Immature natural killer cell (primary cell): ENCODE data around the gene PRRT3. TPM values are rescaled to one million over a fixed set of nuclear protein-coding genes. Genes with fewer than 3 reads are reported as not detected.

Source experiments
- DNase-seq, 3 donors: peaks; one replicate each; pipeline ENCODE4 v3.0.0; 2022; ENCODE audit warnings: mixed read lengths in 1 of 3
- H3K27ac Mint-ChIP-seq, 6 donors: one replicate each; pipeline ENCODE4 v1.8.0; 2020; ENCODE audit warnings: mixed read lengths in 6 of 6, mild to moderate bottlenecking in 5 of 6, inconsistent platforms in 4 of 6, moderate library complexity in 3 of 6
- H3K27me3 Mint-ChIP-seq, 3 donors: one replicate each; pipeline ENCODE4 v1.8.0; 2020 to 2021; ENCODE audit warnings: low read depth in 3 of 3, mild to moderate bottlenecking in 3 of 3, mixed read lengths in 3 of 3, moderate library complexity in 3 of 3, inconsistent platforms in 1 of 3
- H3K36me3 Mint-ChIP-seq, 3 donors: one replicate each; pipeline ENCODE4 v1.8.0; 2020; ENCODE audit warnings: mixed read lengths in 3 of 3, inconsistent platforms in 2 of 3, mild to moderate bottlenecking in 2 of 3
- H3K4me1 Mint-ChIP-seq, 2 donors: one replicate each; pipeline ENCODE4 v1.8.0; 2020; ENCODE audit warnings: inconsistent platforms in 2 of 2, mild to moderate bottlenecking in 2 of 2, mixed read lengths in 2 of 2, moderate library complexity in 1 of 2
- H3K4me3 Mint-ChIP-seq, 5 donors: one replicate each; pipeline ENCODE4 v1.8.0; 2020; ENCODE audit warnings: mild to moderate bottlenecking in 5 of 5, mixed read lengths in 5 of 5, inconsistent platforms in 3 of 5, moderate library complexity in 3 of 5
- H3K9me3 Mint-ChIP-seq, 6 donors: one replicate each; pipeline ENCODE4 v1.8.0; 2020; ENCODE audit warnings: mild to moderate bottlenecking in 6 of 6, mixed read lengths in 6 of 6, inconsistent platforms in 4 of 6, moderate library complexity in 3 of 6
- polyA plus RNA-seq, 3 donors: library from polyadenylated mRNA; unstranded; fragments of 300-500 nt; fragmentation: Illumina TruSeq; gene quantifications; one replicate each; pipeline ENCODE4 v1.2.3, GENCODE V29; 2021

The PRRT3 gene
- polyA plus RNA-seq, 3 donors from 2014 or later, result 0.32 to 3.4 (median 1.8) TPM

- Mint-ChIP-seq H3K4me1 (peaks cover 15 to 23% of the 10 kb centered on the region in 2 donors), H3K27ac (no peak overlapping the region), H3K27me3 (peaks cover under 1 to 8% (median 6%) of the 10 kb centered on the region in 3 donors), H3K4me3 (no peak overlapping the region), H3K9me3 (no peaks in the 10 kb centered on the region), H3K36me3 (no peaks in the 10 kb centered on the region)
- no peak for DNase-seq
Measured at GRCh38 chr3:9928158-9928557, 24.1 kb downstream of the PRRT3 start.

GRCh38 chr3:9918261-9919038 is 33.8 kb downstream of the PRRT3 start:
- H3K36me3 Mint-ChIP-seq, result no peaks in the 10 kb centered on the region
- peaks cover 6 to 8% of the 10 kb centered on the region in 2 donors for H3K4me1 Mint-ChIP-seq
- no peak overlapping the region for H3K27ac Mint-ChIP-seq
- no peaks in the 10 kb centered on the region for H3K9me3 Mint-ChIP-seq
- no peak for DNase-seq
- H3K4me3 Mint-ChIP-seq, result no peak overlapping the region
- H3K27me3 Mint-ChIP-seq, result peaks cover 0 to 8% (median 3%) of the 10 kb centered on the region in 3 donors

- no peak for DNase-seq
- Mint-ChIP-seq H3K27me3 (peaks cover 0 to 6% (median 5%) of the 10 kb centered on the region in 3 donors), H3K4me1 (peaks cover 6 to 8% of the 10 kb centered on the region in 2 donors), H3K4me3 (peak overlapping the region in 1 of 5 donors; percentile 3), H3K27ac (no peak overlapping the region), H3K9me3 (no peaks in the 10 kb centered on the region), H3K36me3 (no peaks in the 10 kb centered on the region)
Measured at GRCh38 chr3:9917820-9918219, 34.4 kb downstream of the PRRT3 start.

- no peaks in the 10 kb centered on the region for H3K9me3 Mint-ChIP-seq
Measured at GRCh38 chr3:9916734-9917680, 35.2 kb downstream of the PRRT3 start, which contains the start of gene IL17RC. TSS of gene IL17RC (plus strand) at chr3:9917098. CDS start at chr3:9917316, 218 bp downstream.

GRCh38 chr3:9916346-9916733 is 35.9 kb downstream of the PRRT3 start:
- peak overlapping the region; percentile 64 to 81 (median 75) for H3K4me3 Mint-ChIP-seq
- peak overlapping the region in 1 of 6 donors; percentile 12 for H3K27ac Mint-ChIP-seq
- H3K27me3 Mint-ChIP-seq, result peaks cover 0 to 6% (median 6%) of the 10 kb centered on the region in 3 donors
- H3K4me1 Mint-ChIP-seq, result peaks cover 10 to 16% of the 10 kb centered on the region in 2 donors
- DNase-seq, result no peak
- H3K36me3 Mint-ChIP-seq, result no peaks in the 10 kb centered on the region
- no peaks in the 10 kb centered on the region for H3K9me3 Mint-ChIP-seq

More at GRCh38 chr3:9916734-9917680, 35.2 kb downstream of the PRRT3 start, which contains the start of gene IL17RC:
- peak within 1 kb of the TSS; percentile 72 to 81 (median 79) for H3K4me3 Mint-ChIP-seq
- peaks cover 0 to 6% (median 6%) of the 10 kb centered on the region in 3 donors for H3K27me3 Mint-ChIP-seq
- no peak for DNase-seq
- H3K36me3 Mint-ChIP-seq, result no peaks in the 10 kb centered on the region
- H3K27ac Mint-ChIP-seq, result peak within 1 kb of the TSS in 1 of 6 donors; percentile 12
- H3K4me1 Mint-ChIP-seq, result peaks cover 10 to 14% of the 10 kb centered on the region in 2 donors

- H3K36me3 Mint-ChIP-seq, result no peaks in the 10 kb centered on the region
- H3K4me3 Mint-ChIP-seq, result peak overlapping the region; percentile 72 to 81 (median 79)
- no peaks in the 10 kb centered on the region for H3K9me3 Mint-ChIP-seq
- peaks cover 0 to 5% (median 2%) of the 10 kb centered on the region in 3 donors for H3K27me3 Mint-ChIP-seq
- H3K4me1 Mint-ChIP-seq, result peaks cover 10 to 16% of the 10 kb centered on the region in 2 donors
- no peak overlapping the region for H3K27ac Mint-ChIP-seq
- DNase-seq, result peak; percentile 42 to 50 (median 44)
Measured at GRCh38 chr3:9915254-9916141, 36.7 kb downstream of the PRRT3 start.

- H3K4me3 Mint-ChIP-seq, result peak overlapping the region; percentile 46 to 75 (median 69)
- no peak overlapping the region for H3K27ac Mint-ChIP-seq
- no peaks in the 10 kb centered on the region for H3K36me3 Mint-ChIP-seq
- peaks cover 10 to 16% of the 10 kb centered on the region in 2 donors for H3K4me1 Mint-ChIP-seq
- DNase-seq, result no peak
- H3K27me3 Mint-ChIP-seq, result peaks cover 0 to 4% (median 0%) of the 10 kb centered on the region in 3 donors
- H3K9me3 Mint-ChIP-seq, result no peaks in the 10 kb centered on the region
Measured at GRCh38 chr3:9914559-9915253, 37.5 kb downstream of the PRRT3 start.

GRCh38 chr3:9914011-9914410 is 38.2 kb downstream of the PRRT3 start:
- Mint-ChIP-seq H3K4me1 (peaks cover 10 to 16% of the 10 kb centered on the region in 2 donors), H3K4me3 (no peak overlapping the region), H3K27me3 (peaks cover 0 to 4% (median 0%) of the 10 kb centered on the region in 3 donors), H3K27ac (no peak overlapping the region), H3K36me3 (no peaks in the 10 kb centered on the region), H3K9me3 (no peaks in the 10 kb centered on the region)
- DNase-seq, result no peak

- DNase-seq, result no peak
- peaks cover 0 to 4% (median 0%) of the 10 kb centered on the region in 3 donors for H3K27me3 Mint-ChIP-seq
- no peaks in the 10 kb centered on the region for H3K9me3 Mint-ChIP-seq
- H3K4me1 Mint-ChIP-seq, result peaks cover 10 to 16% of the 10 kb centered on the region in 2 donors
- H3K36me3 Mint-ChIP-seq, result no peaks in the 10 kb centered on the region
- H3K4me3 Mint-ChIP-seq, result no peak overlapping the region
- no peak overlapping the region for H3K27ac Mint-ChIP-seq
Measured at GRCh38 chr3:9913601-9914000, 38.6 kb downstream of the PRRT3 start.

- Mint-ChIP-seq H3K4me3 (peak overlapping the region in 2 of 5 donors; percentile 14 to 64), H3K4me1 (peaks cover 10 to 16% of the 10 kb centered on the region in 2 donors), H3K36me3 (no peaks in the 10 kb centered on the region), H3K27ac (no peak overlapping the region), H3K27me3 (peaks cover 0 to 4% (median 2%) of the 10 kb centered on the region in 3 donors), H3K9me3 (no peaks in the 10 kb centered on the region)
- DNase-seq, result no peak
Measured at GRCh38 chr3:9912294-9912935, 39.8 kb downstream of the PRRT3 start.

GRCh38 chr3:9911863-9912262 is 40.3 kb downstream of the PRRT3 start:
- peaks cover 10 to 16% of the 10 kb centered on the region in 2 donors for H3K4me1 Mint-ChIP-seq
- no peaks in the 10 kb centered on the region for H3K36me3 Mint-ChIP-seq
- H3K4me3 Mint-ChIP-seq, result peak overlapping the region in 2 of 5 donors; percentile 14 to 64
- DNase-seq, result no peak
- no peaks in the 10 kb centered on the region for H3K9me3 Mint-ChIP-seq
- H3K27ac Mint-ChIP-seq, result no peak overlapping the region
- H3K27me3 Mint-ChIP-seq, result peaks cover 0 to 4% (median 2%) of the 10 kb centered on the region in 3 donors
